Measurements from ENCODE around the gene LRRC3. TPM values are rescaled to one million over a fixed set of nuclear protein-coding genes. Genes with fewer than 3 reads are reported as not detected.

The LRRC3 gene
- total and polyA plus RNA-seq, 2 of the 8 experiments (the other 6 are each of a cell fraction or from before 2014, with no cell fraction given) = 3.1 to 5.4 TPM

- CTCF ChIA-PET (ENCODE audit: partially characterized antibody) = interaction anchor here (0.8 to 3.0 kb wide), 8 partner anchors 16 to 306 kb away, joined by 3 to 12 read pairs (median 4); partner anchors contain the start of gene UBE2G2
- 95% methylated on average over 13 of the region's 13 CpGs; no CpG with 5 or more reads in 1 of the 2 experiments for WGBS, 2 experiments (ENCODE audit: extremely low coverage in 1 of 2, insufficient coverage in 1 of 2, insufficient read length in 1 of 2, insufficient replicate concordance in 2 of 2, low coverage in 1 of 2, low lambda C conversion rate in 2 of 2, missing lambda C conversion rate in 1 of 2)
Observed at GRCh38 chr21:44494956-44495355, 39.6 kb downstream of the LRRC3 start.

More at GRCh38 chr21:44494956-44495355, 39.6 kb downstream of the LRRC3 start:
- Histone ChIP-seq H2BK15ac (ENCODE audit: low read length) (0 out of 2 replicates have a peak overlapping the region, but pooled peaks have one; percentile 31), H3K4me1 (replicated peaks in 1 of 4; ENCODE audit: control insufficient read depth in 3 of 4, insufficient read depth in 4 of 4, low read length in 3 of 4) (peaks cover 0 to 21% (median 8%) of the 10 kb centered on the region in 4 experiments; a peak in 5 of 7 replicates), H3K9ac (replicated peaks in 1 of 4; ENCODE audit: extremely low read depth in 1 of 4, low read depth in 3 of 4, low read length in 3 of 4) (no peak overlapping the region), H3K79me2 (ENCODE audit: control insufficient read depth in 1 of 2, insufficient read depth in 2 of 2, low read length in 2 of 2) (peaks cover 0 to 11% of the 10 kb centered on the region in 2 experiments; a peak in 1 of 4 replicates), H2AK5ac (ENCODE audit: low read depth, low read length) (no peak overlapping the region), H3K27me3 (replicated peaks in 1 of 4; ENCODE audit: control insufficient read depth in 3 of 4, extremely low read depth in 1 of 4, insufficient read depth in 3 of 4, low read length in 3 of 4) (no peaks in the 10 kb centered on the region; a peak in 1 of 7 replicates), H3K27ac (ENCODE audit: low read depth, low read length) (no peak overlapping the region), H2BK20ac (ENCODE audit: low read length) (no peak overlapping the region), H2AFZ (ENCODE audit: low read length) (no peak overlapping the region), H4K20me1 (replicated peaks in 1 of 2; ENCODE audit: control insufficient read depth in 1 of 2, insufficient read depth in 2 of 2, low read length in 2 of 2) (no peaks in the 10 kb centered on the region), H3K4me3 (ENCODE audit: extremely low read depth in 1 of 4, insufficient read depth in 2 of 4, low read depth in 3 of 4, low read length in 4 of 4) (no peak overlapping the region), H3K79me1 (ENCODE audit: low read depth, low read length) (no peaks in the 10 kb centered on the region; the same call in 1 of the 2 replicates), H2BK12ac (ENCODE audit: low read depth, low read length) (no peak overlapping the region), H3K4ac (replicated peaks; ENCODE audit: insufficient read length, low read depth, low read length) (no peak overlapping the region), H3K36me3 (ENCODE audit: control insufficient read depth in 2 of 4, insufficient read depth in 4 of 4, low read length in 3 of 4) (peaks cover 0 to 26% (median 11%) of the 10 kb centered on the region in 4 experiments; a peak in 4 of 8 replicates), H3K4me2 (ENCODE audit: insufficient read depth in 1 of 2, low read depth in 2 of 2, low read length in 2 of 2) (no peak overlapping the region), H3K23me2 (ENCODE audit: low read depth, low read length) (0 out of 2 replicates have a peak, but pooled peaks cover 2% of the 10 kb centered on the region), H3K56ac (replicated peaks; ENCODE audit: insufficient read length, low read depth, low read length) (no peak overlapping the region), H2BK120ac (replicated peaks; ENCODE audit: low read depth, low read length) (no peak overlapping the region), H3K9me3 (ENCODE audit: insufficient read depth in 2 of 2, low read depth in 1 of 2, low read length in 1 of 2) (peaks cover 6 to 9% of the 10 kb centered on the region in 2 experiments; a peak in 1 of 4 replicates), H3K18ac (ENCODE audit: extremely low read depth, low read length) (no peak overlapping the region), H4K91ac (replicated peaks; ENCODE audit: insufficient read length, low read length) (no peak overlapping the region), H2BK5ac (ENCODE audit: low read depth, low read length) (no peak overlapping the region), H4K8ac (ENCODE audit: extremely low read depth, insufficient read depth, low read length) (no peak overlapping the region), H3K23ac (ENCODE audit: insufficient read length) (no peak overlapping the region), H4K5ac (ENCODE audit: insufficient read length, low read depth, low read length) (no peak overlapping the region), H3K14ac (ENCODE audit: insufficient read length) (no peak overlapping the region)
- no peak for DNase-seq (ENCODE audit: low read depth in 1 of 2, low spot score in 2 of 2)
- POLR2A ChIA-PET (ENCODE audit: partially characterized antibody) = interaction anchor here (1.0 to 4.4 kb wide), 4 partner anchors 9 to 309 kb away, joined by 3 to 14 read pairs (median 4); no protein-coding TSS in a partner anchor
- no peak for FAIRE-seq
- TF ChIP-seq CREB1 (IDR thresholded peaks at IDR 0.05) (no peak), RBBP5 (IDR thresholded peaks at IDR 0.05; ENCODE audit: borderline replicate concordance, low read depth, low read length) (no peak), SRF (IDR thresholded peaks at IDR 0.05; ENCODE audit: low read depth, low read length) (no peak), ATF2 (IDR thresholded peaks at IDR 0.05; ENCODE audit: low read length) (no peak)

Measured in H1 (cell line).